Nephron progenitor cell (in vitro differentiated cells): ENCODE measurements around the gene STK32A.

Source experiments
- DNase-seq: peaks from one replicate; pipeline ENCODE4 v3.0.0; 2021
- H3K27ac Mint-ChIP-seq: 2 replicates; pipeline ENCODE4 v1.8.0; 2021; ENCODE audit warnings: mild to moderate bottlenecking, moderate library complexity, mixed read lengths
- H3K27me3 Mint-ChIP-seq: 2 replicates; pipeline ENCODE4 v1.8.0; 2021; ENCODE audit warnings: mild to moderate bottlenecking, low read depth, mixed read lengths; ENCODE audit not compliant: poor library complexity
- H3K36me3 Mint-ChIP-seq: 2 replicates; pipeline ENCODE4 v1.8.0; 2021; ENCODE audit warnings: low read depth, mixed read lengths
- H3K4me1 Mint-ChIP-seq: 2 replicates; pipeline ENCODE4 v1.8.0; 2021; ENCODE audit warnings: mixed read lengths
- H3K4me3 Mint-ChIP-seq: 2 replicates; pipeline ENCODE4 v1.8.0; 2021; ENCODE audit warnings: mild to moderate bottlenecking, moderate library complexity, mixed read lengths
- H3K9me3 Mint-ChIP-seq: 2 replicates; pipeline ENCODE4 v1.8.0; 2021; ENCODE audit warnings: mild to moderate bottlenecking, moderate library complexity, mixed read lengths
- TF ChIP-seq, protein P1 (sequence below): fragments of 200-600 bp; sonication (generic); IDR thresholded peaks from 2 replicates; pipeline ENCODE4 v1.5.0; 2021; ENCODE audit warnings: antibody characterized with exemption

The STK32A gene

DNA sequence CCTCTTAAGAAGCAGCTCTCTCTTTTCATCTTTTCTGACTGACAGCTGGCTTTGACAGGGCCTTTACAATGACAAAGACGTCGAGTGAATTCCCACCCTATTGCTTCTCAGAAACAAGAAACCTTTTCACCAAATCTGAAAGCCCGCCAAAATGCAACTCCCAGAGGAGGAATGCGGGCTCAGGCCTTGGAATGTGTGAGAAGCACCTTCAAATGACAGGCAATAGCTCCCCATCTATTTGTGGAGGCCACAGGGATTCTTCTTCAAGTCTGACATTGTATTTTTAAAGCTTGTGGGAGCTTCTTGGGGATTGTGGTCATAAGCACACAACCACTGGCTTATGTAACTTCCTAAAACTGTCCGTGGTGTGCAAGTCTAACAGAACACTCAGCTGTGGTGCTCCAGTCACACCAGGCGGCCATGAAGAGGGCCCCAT lies 202.4 kb downstream of the STK32A start:
- H3K4me3 Mint-ChIP-seq, result no peak overlapping the region
- H3K4me1 Mint-ChIP-seq, result peaks cover 48% of the 10 kb centered on the region
- TF ChIP-seq, protein P1, sequence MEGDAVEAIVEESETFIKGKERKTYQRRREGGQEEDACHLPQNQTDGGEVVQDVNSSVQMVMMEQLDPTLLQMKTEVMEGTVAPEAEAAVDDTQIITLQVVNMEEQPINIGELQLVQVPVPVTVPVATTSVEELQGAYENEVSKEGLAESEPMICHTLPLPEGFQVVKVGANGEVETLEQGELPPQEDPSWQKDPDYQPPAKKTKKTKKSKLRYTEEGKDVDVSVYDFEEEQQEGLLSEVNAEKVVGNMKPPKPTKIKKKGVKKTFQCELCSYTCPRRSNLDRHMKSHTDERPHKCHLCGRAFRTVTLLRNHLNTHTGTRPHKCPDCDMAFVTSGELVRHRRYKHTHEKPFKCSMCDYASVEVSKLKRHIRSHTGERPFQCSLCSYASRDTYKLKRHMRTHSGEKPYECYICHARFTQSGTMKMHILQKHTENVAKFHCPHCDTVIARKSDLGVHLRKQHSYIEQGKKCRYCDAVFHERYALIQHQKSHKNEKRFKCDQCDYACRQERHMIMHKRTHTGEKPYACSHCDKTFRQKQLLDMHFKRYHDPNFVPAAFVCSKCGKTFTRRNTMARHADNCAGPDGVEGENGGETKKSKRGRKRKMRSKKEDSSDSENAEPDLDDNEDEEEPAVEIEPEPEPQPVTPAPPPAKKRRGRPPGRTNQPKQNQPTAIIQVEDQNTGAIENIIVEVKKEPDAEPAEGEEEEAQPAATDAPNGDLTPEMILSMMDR, result no peak
- H3K9me3 Mint-ChIP-seq, result no peaks in the 10 kb centered on the region
- H3K36me3 Mint-ChIP-seq, result peaks cover 12% of the 10 kb centered on the region
- no peak overlapping the region for H3K27ac Mint-ChIP-seq
- peaks cover 5% of the 10 kb centered on the region for H3K27me3 Mint-ChIP-seq
- no peak for DNase-seq
